ENCODE results near the gene SDS.
"Not testable (repeated sequence)": the region's sequence is repeated elsewhere in the genome, so short reads cannot be mapped to it uniquely, and the experiment has no call there.

SDS gene

DNA sequence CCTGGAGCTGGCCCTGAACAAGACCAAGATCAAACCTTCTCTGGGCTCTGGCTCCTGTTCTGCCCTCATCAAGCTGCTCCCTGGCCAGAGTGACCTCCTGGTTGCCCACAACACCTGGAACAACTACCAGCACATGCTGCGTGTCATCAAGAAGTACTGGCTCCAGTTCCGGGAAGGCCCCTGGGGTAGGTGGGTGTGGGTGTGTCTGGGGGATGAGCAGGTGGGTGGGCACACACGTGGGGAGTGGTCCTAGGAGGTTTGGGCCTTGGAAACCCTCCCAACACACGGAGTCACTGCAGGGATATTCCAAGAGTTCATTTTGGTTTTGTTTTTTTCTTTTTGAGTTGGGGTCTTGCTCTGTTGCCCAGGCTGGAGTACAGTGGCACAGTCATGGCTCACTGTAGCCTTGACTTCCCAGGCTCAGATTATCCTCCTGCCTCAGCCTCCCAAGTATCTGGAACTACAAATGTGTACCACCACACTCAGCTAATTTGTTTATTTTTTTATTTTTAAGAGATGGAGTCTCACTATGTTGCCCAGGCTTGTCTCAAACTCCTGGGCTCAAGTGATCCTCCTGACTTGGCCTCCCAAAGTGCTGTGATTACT, 28.8 kb downstream of the SDS start:
- DNase-seq (ENCODE audit: low read depth in 2 of 2) = no peak

DNA sequence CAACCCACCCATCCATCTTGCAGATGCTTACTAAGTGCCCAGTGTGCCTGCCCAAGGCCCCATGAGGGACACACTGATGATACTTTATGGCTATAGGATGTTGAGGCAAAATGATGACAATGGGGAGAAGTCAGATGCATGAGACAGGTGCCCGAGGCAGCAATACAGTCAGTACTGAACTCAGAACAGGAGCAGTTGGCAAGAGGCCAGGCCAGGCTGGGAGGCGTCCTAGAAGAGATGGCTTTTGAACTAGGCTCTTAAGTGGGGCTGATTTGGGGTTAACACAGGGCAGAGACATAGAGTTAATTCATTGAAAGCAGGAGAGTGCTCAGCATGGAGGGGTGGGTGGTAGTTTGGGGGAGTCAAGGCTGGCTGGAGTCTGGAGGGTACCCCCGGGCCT, 29.7 kb downstream of the SDS start:
- no peak for DNase-seq (ENCODE audit: low read depth in 2 of 2)

DNA sequence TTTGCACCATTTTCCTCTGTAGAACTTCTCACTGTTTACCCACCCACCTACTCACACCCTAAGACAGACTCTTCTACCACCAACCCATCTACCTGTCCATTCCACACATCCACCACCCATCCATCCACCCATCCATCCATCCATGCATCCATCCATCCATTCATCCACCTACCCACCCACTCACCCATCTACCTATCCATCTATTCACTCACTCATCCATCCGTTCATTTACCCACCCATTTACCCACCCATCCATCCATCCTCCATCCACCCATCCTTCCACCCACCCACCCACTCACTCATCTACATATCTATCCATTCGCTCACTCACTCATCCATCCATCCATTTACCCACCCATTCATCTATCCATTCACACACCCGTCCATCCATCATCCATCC, 30.2 kb downstream of the SDS start:
- DNase-seq (ENCODE audit: low read depth in 2 of 2) = no peak

GRCh38 chr12:113372371-113372770, 31.3 kb downstream of the SDS start:
- no peak for DNase-seq (ENCODE audit: low read depth in 2 of 2)

DNA sequence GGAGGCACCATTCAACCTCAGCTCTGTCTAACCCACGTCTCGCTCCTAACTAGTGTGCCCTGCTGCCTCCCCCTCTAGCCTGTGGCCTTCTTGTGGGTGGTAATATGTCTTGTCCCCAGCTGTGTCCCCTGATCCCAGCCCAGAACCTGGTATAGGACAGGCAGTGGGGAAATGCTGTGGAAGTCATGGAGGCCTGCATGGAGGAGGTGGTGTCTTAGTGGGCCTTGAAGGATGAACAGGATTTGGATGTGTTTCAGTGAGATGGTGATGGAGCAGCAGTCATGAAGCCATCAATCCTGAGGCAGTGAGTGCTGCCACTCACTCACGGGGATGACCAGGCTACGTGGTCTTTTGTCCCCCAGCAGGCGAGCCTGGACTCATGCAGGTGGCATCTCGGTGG, 31.9 kb downstream of the SDS start:
- no peak for DNase-seq (ENCODE audit: low read depth in 2 of 2)

DNA sequence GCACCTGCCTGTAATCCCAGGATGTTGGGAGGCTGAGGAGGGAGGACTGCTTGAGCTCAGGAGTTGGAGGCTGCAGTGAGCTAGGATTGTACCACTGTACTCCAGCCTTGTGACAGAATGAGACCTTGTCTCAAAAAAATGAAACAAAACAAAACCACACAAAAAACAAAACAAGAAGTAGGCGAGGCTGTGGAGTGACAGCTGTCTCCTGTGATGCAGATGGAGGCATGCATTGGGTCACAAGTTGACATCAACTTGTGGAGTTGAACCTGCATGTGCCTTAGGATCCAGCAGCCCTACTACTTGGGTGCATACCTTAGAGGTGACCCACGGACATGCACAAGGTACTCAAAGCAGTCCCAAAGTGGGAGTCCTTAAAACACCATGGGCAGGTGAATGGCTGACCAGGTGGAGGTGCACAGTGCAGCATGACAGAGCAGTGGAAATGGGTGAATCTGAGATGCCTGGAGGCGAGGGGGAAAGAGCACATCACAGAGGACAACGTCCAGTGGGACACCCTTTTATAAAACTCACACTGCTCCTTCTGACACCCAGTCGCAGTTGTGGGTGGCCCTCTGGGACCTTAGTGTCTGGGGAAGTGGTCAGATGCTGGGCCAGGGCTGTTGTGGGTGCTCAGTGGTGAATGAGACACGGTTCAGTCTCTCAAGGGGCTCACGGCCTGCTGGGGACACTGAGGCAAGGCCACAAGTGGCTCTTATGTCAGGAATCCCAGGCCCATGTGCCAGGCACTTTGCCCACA, 32.6 kb downstream of the SDS start:
- no peak for DNase-seq (ENCODE audit: low read depth in 2 of 2)

DNA sequence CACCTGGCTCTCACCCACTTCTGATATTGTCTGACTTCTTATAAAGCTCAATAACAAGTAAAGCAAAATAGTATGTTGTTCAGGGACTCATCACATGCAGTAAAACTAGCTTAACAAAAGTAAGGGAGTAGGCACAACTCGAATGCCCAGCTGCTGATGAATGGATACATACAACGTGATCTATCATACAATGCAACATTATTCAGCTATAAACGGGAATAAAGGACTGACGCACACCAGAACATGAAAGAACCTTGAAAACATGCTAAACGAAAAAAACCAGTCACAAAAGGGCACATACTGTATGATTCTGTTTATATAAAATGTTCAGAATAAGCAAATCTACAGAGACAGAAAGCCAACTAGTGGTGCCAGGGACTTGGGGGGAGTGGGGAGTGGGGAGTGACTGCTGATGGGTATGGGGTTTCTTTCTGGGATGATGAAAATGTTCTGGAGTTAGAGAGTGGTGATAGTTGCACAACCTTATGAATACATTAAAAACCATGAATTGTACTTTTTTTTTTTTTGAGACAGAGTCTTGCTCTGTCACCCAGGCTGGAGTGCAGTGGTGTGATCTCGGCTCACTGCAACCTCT, 34.2 kb downstream of the SDS start:
- no peak for DNase-seq (ENCODE audit: low read depth in 2 of 2)

DNA sequence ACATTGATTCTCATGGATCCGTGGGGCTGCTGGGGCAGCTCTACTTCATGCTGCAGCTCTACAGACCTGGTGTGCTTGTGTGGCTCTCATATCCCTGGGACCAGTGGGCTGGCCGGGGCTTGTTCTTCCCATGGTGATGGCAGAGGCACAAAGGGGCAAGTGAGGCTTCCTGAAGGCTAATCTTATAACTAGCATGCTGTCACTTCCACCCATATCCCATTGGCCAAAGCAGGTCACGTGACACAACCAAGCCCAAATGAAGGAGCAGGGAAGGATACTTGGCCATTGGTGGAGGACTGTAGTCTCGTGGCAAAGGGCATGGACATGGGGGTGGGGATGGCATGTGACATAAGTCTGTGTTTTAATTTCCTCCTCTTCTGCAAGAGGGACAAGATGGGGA, 35.4 kb downstream of the SDS start:
- no peak for DNase-seq (ENCODE audit: low read depth in 2 of 2)

- no peak for DNase-seq (ENCODE audit: low read depth in 2 of 2)
These were observed 36.9 kb downstream of the SDS start for GRCh38 chr12:113366827-113367226.

- no peak for DNase-seq (ENCODE audit: low read depth in 2 of 2)
These were observed 37.9 kb downstream of the SDS start for GRCh38 chr12:113365639-113366395.

- no peak for DNase-seq (ENCODE audit: low read depth in 2 of 2)
These were observed 39.0 kb downstream of the SDS start for GRCh38 chr12:113364698-113365097.

DNA sequence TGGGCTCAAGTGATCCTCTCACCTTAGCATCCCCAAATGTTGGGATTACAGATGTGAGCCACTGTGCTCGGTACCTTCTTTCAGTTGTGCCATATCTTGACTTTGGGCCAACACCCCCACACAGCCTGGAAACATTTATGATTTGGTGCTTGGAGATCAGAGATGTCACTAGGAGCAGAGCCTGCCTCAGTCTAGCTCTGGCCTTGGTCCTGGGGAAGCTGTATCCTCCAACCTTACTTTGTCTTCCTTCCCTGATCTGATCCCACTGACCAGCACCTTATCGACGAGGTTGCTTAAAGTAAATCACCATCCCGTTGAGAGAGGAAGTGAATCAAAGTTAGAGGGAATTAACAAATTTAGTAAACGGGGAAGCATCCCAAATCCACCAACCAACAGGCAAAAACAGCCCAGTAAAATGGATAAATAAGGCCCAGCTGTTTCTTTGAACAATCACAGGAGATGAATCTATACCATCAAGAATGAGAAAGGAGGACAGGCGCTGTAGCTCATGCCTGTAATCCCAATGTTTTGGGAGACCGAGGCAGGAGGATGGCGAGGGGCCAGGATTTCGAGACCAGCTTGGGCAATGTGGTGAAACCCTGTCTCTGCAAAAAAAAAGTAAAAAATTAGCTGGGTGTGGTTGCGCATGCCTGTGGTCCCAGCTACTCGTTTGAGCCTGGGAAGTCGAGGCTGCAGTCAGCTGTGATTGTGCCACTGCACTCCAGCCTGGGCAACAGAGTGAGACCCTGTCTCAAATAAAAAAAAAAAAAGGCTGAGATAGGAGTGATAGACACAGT, 41.9 kb downstream of the SDS start:
- DNase-seq (ENCODE audit: low read depth in 2 of 2) = no peak

GRCh38 chr12:113359939-113360748, 43.5 kb downstream of the SDS start:
- DNase-seq (ENCODE audit: low read depth in 2 of 2) = no peak

DNA sequence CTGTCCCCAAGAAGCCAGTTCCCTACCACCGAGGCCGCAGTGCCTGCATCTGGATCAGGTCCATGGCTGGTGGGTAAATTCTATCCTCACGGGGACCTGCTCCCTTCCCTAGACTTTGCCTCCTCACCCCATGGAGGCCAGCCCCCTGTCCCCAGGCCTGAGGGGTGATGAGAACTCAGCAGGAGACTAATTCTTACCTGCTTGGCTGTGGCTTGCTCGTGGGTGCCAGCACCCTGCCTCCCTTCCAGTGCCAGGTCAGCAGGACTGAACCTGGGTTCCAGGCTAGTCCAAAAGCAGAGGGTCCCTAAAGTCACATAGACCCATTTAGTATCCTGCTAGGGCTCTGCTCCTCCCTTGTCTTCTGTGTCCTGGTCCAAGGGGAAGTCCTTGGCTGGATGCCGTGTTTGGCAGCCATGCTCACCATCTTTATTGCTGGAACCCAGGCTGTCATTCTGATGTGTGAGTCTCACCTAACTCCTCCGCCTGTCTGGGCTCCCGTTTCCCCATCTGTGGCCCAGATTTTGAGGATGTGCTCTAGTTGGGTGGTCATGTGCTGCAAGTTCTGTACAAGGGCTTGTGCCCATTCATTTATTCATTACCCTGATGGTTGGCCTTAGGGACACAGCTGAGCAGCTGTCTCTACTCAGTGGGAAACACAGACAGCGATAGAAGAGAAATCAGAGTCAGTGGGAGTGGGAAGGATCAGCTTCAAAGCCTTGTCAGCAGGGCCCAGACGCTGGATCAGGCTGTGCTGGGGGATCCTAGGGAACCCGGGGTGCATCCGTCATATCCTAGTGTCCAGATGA, 44.4 kb downstream of the SDS start:
- no peak for DNase-seq (ENCODE audit: low read depth in 2 of 2)

- DNase-seq (ENCODE audit: low read depth in 2 of 2) = peak; percentile 90 to 93
These were observed 45.1 kb downstream of the SDS start, which contains the start of gene PLBD2 for GRCh38 chr12:113358381-113359132. Gene PLBD2 (plus strand): TSS chr12:113358587. CDS start chr12:113358601, 14 bp downstream.

DNA sequence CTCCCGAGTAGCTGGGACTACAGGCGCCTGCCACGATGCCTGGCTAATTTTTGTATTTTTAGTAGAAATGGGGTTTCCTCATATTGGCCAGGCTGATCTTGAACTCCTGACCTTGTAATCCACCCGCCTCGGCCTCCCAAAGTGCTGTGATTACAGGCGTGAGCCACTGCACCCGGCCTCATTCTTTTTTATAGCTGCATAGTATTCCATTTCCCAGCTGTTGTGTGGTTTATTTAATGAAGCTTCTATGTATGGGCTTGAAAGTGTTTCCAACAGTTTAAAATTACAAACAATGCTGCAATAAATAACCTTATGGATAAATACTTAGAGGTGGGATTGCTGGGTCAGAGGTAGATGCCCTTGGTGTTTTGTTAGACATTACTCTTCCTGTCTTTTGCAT, 49.5 kb downstream of the SDS start:
- not testable (repeated sequence) for DNase-seq (ENCODE audit: low read depth in 2 of 2)

DNA sequence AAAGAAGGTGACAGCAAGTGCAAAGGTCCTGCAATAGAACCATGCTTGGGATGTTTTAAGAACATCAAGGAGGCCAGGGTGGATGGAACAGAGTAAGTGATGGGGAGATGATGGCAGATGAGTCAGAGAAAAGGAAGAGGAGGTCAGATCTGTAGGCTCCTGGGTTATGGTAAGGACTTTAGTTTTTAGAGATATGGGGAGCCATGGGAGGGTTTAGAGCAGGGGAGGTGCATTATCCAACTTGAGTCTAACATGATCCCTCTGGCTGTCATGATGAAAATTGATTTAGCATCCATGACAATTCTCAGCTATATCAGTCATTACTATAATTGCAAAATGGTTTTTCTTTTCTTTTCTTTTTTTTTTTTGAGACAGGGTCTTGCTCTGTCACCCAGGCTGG, 52.6 kb downstream of the SDS start:
- DNase-seq (ENCODE audit: low read depth in 2 of 2) = no peak

- no peak for DNase-seq (ENCODE audit: low read depth in 2 of 2)
These were observed 54.7 kb downstream of the SDS start for GRCh38 chr12:113348849-113349536.

GRCh38 chr12:113347892-113348291, 55.8 kb downstream of the SDS start:
- no peak for DNase-seq (ENCODE audit: low read depth in 2 of 2)

All from stimulated activated CD8-positive, alpha-beta memory T cell treated with anti-CD3 and anti-CD28 coated beads, Interleukin-2, amount 100 ng/mL, for 48 hours (primary cell).